Hematopoietic multipotent progenitor cell (in vitro differentiated cells): ENCODE data around the gene THOC5. TPM values are rescaled to one million over a fixed set of nuclear protein-coding genes. Genes with fewer than 3 reads are reported as not detected.
"Not testable (repeated sequence)": the region's sequence is repeated elsewhere in the genome, so short reads cannot be mapped to it uniquely, and the experiment has no call there.

ENCODE experiments used
- DNase-seq, 3 donors: peaks; one replicate each; pipeline ENCODE4 v3.0.0-alpha.2; 2011 to 2015; ENCODE audit warnings: low read depth in 2 of 3, low spot score in 2 of 3
- total RNA-seq: library from RNA; depleted of rRNA; stranded (reverse); fragments of >200 nt; gene quantifications from one replicate; pipeline ENCODE4 v1.2.3, GENCODE V29; 2012

Gene THOC5
- total RNA-seq = 50.9 TPM

GRCh38 chr22:29553351-29554224 lies at the start of gene THOC5:
TSS of gene THOC5 (minus strand) at chr22:29553757. CDS start at chr22:29549147, 4,610 bp downstream.
- peak; percentile 65 to 95 (median 93) for DNase-seq

- no peak for DNase-seq
Measured at GRCh38 chr22:29598684-29599020, 45.1 kb upstream of the THOC5 start.

- DNase-seq = not testable (repeated sequence)
Measured at GRCh38 chr22:29597871-29598683, 44.5 kb upstream of the THOC5 start.

GRCh38 chr22:29596408-29596807 lies 42.9 kb upstream of the THOC5 start:
- DNase-seq = no peak

- DNase-seq = not testable (repeated sequence)
Measured at GRCh38 chr22:29594447-29594846, 40.9 kb upstream of the THOC5 start.

- DNase-seq = no peak
Measured at GRCh38 chr22:29593923-29594322, 40.4 kb upstream of the THOC5 start.

GRCh38 chr22:29587938-29588699 lies 34.6 kb upstream of the THOC5 start:
- DNase-seq = peak in 1 of 3 donors; percentile 44

GRCh38 chr22:29586193-29586705 lies 32.7 kb upstream of the THOC5 start:
- not testable (repeated sequence) for DNase-seq

GRCh38 chr22:29584975-29585374 lies 31.4 kb upstream of the THOC5 start:
- no peak for DNase-seq

- no peak for DNase-seq
Measured at GRCh38 chr22:29581799-29582198, 28.2 kb upstream of the THOC5 start.

GRCh38 chr22:29580200-29580810 lies 26.7 kb upstream of the THOC5 start:
- no peak for DNase-seq

GRCh38 chr22:29578462-29579200 lies 25.1 kb upstream of the THOC5 start:
- DNase-seq = no peak

- no peak for DNase-seq
Measured at GRCh38 chr22:29574762-29575450, 21.3 kb upstream of the THOC5 start.

- DNase-seq = no peak
Measured at GRCh38 chr22:29570912-29571549, 17.5 kb upstream of the THOC5 start.

GRCh38 chr22:29570456-29570855 lies 16.9 kb upstream of the THOC5 start:
- DNase-seq = no peak

- no peak for DNase-seq
Measured at GRCh38 chr22:29569011-29569678, 15.6 kb upstream of the THOC5 start.

- DNase-seq = no peak
Measured at GRCh38 chr22:29567338-29567737, 13.8 kb upstream of the THOC5 start.

GRCh38 chr22:29566513-29566912 lies 13.0 kb upstream of the THOC5 start:
- not testable (repeated sequence) for DNase-seq
